GM23338 (cell line): ENCODE measurements around the gene CORO2A.

Source experiments
- CREB1 ChIP-seq: fragments of 250-450 bp; sonication (Bioruptor Pico); IDR thresholded peaks from 2 replicates; pipeline ENCODE4 v1.5.0; 2020; ENCODE audit warnings: low read depth, mild to moderate bottlenecking, moderate library complexity
- EZH2 ChIP-seq: fragments of 200-600 bp; sonication (generic); IDR thresholded peaks from one replicate; pipeline ENCODE4 v1.8.0; 2017; ENCODE audit warnings: antibody characterized with exemption, mild to moderate bottlenecking, low read depth; ENCODE audit not compliant: unreplicated experiment
- EZH2phosphoT487 ChIP-seq: fragments of 200-600 bp; sonication (generic); IDR thresholded peaks from one replicate; pipeline ENCODE4 v1.8.1; 2018; ENCODE audit warnings: antibody characterized with exemption; ENCODE audit not compliant: unreplicated experiment
- JUNB ChIP-seq: IDR thresholded peaks from one replicate; pipeline ENCODE4 v1.6.1; 2016; ENCODE audit warnings: antibody characterized with exemption; ENCODE audit not compliant: unreplicated experiment
- NANOG ChIP-seq: IDR thresholded peaks from 2 replicates; pipeline ENCODE4 v1.6.1; 2016; ENCODE audit warnings: antibody characterized with exemption, borderline replicate concordance
- POLR2AphosphoS5 ChIP-seq: IDR thresholded peaks from 2 replicates; pipeline ENCODE4 v1.6.1; 2016; ENCODE audit warnings: antibody characterized with exemption, low read depth
- STAT1 ChIP-seq: IDR thresholded peaks from one replicate; pipeline ENCODE4 v1.6.1; 2016; ENCODE audit warnings: antibody characterized with exemption; ENCODE audit not compliant: unreplicated experiment
- ZNF114 ChIP-seq: fragments of 250-450 bp; sonication (Bioruptor Pico); IDR thresholded peaks from 2 replicates; pipeline ENCODE4 v1.5.0; 2020; ENCODE audit warnings: mild to moderate bottlenecking, moderate library complexity
- ZNF331 ChIP-seq: fragments of 250-450 bp; sonication (Bioruptor Pico); IDR thresholded peaks from 2 replicates; pipeline ENCODE4 v1.5.0; 2020; ENCODE audit warnings: low read depth, mild to moderate bottlenecking, moderate library complexity
- TF ChIP-seq, protein P1 (sequence below), 2 experiments: fragments of 200-600 bp in 1 of 2; sonication (generic) in 1 of 2; conservative IDR thresholded peaks; 2 replicates each; pipeline versions ENCODE4 v1.5.1 to v1.6.1; 2016 to 2017; ENCODE audit warnings: antibody characterized with exemption in 2 of 2, low read depth in 2 of 2, mild to moderate bottlenecking in 2 of 2, moderate library complexity in 1 of 2
- TF ChIP-seq, protein P2 (sequence below): IDR thresholded peaks from one replicate; pipeline ENCODE4 v1.6.1; 2018; ENCODE audit warnings: antibody characterized with exemption; ENCODE audit not compliant: unreplicated experiment
- TF ChIP-seq, protein P3 (sequence below): IDR thresholded peaks from 2 replicates; pipeline ENCODE4 v1.6.1; 2016; ENCODE audit warnings: antibody characterized with exemption
- TF ChIP-seq, protein P4 (sequence below): fragments of 250-450 bp; sonication (Bioruptor Pico); IDR thresholded peaks from 2 replicates; pipeline ENCODE4 v1.5.0; 2020; ENCODE audit warnings: mild to moderate bottlenecking, moderate library complexity

DNA sequence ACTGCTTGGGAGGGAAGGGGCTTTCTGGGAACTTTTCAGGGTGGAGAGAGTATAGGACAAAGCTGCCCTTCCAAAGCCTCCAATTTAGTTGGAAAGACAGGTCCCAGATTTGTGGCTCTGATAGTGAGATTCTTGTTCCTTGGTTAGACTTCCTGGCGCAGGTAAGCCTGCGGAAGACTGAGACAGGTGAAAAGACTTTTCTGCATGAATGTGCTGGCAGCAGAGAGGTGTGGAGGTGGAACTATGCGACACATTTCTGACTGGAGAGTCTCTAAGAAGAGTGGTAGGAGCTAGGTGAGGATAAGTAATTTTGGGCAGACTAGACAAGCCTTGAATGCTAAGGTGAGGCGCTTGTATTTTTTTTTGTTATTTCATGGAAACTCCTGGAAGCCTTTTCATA is 106.0 kb downstream of the CORO2A start:
- TF ChIP-seq, protein P1, sequence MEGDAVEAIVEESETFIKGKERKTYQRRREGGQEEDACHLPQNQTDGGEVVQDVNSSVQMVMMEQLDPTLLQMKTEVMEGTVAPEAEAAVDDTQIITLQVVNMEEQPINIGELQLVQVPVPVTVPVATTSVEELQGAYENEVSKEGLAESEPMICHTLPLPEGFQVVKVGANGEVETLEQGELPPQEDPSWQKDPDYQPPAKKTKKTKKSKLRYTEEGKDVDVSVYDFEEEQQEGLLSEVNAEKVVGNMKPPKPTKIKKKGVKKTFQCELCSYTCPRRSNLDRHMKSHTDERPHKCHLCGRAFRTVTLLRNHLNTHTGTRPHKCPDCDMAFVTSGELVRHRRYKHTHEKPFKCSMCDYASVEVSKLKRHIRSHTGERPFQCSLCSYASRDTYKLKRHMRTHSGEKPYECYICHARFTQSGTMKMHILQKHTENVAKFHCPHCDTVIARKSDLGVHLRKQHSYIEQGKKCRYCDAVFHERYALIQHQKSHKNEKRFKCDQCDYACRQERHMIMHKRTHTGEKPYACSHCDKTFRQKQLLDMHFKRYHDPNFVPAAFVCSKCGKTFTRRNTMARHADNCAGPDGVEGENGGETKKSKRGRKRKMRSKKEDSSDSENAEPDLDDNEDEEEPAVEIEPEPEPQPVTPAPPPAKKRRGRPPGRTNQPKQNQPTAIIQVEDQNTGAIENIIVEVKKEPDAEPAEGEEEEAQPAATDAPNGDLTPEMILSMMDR (conservative IDR thresholded peaks at IDR 0.05; ENCODE audit: low read depth in 2 of 2) = no peak
- TF ChIP-seq, protein P2, sequence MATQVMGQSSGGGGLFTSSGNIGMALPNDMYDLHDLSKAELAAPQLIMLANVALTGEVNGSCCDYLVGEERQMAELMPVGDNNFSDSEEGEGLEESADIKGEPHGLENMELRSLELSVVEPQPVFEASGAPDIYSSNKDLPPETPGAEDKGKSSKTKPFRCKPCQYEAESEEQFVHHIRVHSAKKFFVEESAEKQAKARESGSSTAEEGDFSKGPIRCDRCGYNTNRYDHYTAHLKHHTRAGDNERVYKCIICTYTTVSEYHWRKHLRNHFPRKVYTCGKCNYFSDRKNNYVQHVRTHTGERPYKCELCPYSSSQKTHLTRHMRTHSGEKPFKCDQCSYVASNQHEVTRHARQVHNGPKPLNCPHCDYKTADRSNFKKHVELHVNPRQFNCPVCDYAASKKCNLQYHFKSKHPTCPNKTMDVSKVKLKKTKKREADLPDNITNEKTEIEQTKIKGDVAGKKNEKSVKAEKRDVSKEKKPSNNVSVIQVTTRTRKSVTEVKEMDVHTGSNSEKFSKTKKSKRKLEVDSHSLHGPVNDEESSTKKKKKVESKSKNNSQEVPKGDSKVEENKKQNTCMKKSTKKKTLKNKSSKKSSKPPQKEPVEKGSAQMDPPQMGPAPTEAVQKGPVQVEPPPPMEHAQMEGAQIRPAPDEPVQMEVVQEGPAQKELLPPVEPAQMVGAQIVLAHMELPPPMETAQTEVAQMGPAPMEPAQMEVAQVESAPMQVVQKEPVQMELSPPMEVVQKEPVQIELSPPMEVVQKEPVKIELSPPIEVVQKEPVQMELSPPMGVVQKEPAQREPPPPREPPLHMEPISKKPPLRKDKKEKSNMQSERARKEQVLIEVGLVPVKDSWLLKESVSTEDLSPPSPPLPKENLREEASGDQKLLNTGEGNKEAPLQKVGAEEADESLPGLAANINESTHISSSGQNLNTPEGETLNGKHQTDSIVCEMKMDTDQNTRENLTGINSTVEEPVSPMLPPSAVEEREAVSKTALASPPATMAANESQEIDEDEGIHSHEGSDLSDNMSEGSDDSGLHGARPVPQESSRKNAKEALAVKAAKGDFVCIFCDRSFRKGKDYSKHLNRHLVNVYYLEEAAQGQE = no peak
- TF ChIP-seq EZH2 (no peak), POLR2AphosphoS5 (no peak), NANOG (no peak), JUNB (no peak), EZH2phosphoT487 (no peak), CREB1 (CRISPR knock-in tag) (no peak), ZNF114 (CRISPR knock-in tag) (no peak), STAT1 (no peak), ZNF331 (CRISPR knock-in tag) (no peak)
- TF ChIP-seq, protein P3, sequence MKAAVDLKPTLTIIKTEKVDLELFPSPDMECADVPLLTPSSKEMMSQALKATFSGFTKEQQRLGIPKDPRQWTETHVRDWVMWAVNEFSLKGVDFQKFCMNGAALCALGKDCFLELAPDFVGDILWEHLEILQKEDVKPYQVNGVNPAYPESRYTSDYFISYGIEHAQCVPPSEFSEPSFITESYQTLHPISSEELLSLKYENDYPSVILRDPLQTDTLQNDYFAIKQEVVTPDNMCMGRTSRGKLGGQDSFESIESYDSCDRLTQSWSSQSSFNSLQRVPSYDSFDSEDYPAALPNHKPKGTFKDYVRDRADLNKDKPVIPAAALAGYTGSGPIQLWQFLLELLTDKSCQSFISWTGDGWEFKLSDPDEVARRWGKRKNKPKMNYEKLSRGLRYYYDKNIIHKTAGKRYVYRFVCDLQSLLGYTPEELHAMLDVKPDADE = no peak
- TF ChIP-seq, protein P4, sequence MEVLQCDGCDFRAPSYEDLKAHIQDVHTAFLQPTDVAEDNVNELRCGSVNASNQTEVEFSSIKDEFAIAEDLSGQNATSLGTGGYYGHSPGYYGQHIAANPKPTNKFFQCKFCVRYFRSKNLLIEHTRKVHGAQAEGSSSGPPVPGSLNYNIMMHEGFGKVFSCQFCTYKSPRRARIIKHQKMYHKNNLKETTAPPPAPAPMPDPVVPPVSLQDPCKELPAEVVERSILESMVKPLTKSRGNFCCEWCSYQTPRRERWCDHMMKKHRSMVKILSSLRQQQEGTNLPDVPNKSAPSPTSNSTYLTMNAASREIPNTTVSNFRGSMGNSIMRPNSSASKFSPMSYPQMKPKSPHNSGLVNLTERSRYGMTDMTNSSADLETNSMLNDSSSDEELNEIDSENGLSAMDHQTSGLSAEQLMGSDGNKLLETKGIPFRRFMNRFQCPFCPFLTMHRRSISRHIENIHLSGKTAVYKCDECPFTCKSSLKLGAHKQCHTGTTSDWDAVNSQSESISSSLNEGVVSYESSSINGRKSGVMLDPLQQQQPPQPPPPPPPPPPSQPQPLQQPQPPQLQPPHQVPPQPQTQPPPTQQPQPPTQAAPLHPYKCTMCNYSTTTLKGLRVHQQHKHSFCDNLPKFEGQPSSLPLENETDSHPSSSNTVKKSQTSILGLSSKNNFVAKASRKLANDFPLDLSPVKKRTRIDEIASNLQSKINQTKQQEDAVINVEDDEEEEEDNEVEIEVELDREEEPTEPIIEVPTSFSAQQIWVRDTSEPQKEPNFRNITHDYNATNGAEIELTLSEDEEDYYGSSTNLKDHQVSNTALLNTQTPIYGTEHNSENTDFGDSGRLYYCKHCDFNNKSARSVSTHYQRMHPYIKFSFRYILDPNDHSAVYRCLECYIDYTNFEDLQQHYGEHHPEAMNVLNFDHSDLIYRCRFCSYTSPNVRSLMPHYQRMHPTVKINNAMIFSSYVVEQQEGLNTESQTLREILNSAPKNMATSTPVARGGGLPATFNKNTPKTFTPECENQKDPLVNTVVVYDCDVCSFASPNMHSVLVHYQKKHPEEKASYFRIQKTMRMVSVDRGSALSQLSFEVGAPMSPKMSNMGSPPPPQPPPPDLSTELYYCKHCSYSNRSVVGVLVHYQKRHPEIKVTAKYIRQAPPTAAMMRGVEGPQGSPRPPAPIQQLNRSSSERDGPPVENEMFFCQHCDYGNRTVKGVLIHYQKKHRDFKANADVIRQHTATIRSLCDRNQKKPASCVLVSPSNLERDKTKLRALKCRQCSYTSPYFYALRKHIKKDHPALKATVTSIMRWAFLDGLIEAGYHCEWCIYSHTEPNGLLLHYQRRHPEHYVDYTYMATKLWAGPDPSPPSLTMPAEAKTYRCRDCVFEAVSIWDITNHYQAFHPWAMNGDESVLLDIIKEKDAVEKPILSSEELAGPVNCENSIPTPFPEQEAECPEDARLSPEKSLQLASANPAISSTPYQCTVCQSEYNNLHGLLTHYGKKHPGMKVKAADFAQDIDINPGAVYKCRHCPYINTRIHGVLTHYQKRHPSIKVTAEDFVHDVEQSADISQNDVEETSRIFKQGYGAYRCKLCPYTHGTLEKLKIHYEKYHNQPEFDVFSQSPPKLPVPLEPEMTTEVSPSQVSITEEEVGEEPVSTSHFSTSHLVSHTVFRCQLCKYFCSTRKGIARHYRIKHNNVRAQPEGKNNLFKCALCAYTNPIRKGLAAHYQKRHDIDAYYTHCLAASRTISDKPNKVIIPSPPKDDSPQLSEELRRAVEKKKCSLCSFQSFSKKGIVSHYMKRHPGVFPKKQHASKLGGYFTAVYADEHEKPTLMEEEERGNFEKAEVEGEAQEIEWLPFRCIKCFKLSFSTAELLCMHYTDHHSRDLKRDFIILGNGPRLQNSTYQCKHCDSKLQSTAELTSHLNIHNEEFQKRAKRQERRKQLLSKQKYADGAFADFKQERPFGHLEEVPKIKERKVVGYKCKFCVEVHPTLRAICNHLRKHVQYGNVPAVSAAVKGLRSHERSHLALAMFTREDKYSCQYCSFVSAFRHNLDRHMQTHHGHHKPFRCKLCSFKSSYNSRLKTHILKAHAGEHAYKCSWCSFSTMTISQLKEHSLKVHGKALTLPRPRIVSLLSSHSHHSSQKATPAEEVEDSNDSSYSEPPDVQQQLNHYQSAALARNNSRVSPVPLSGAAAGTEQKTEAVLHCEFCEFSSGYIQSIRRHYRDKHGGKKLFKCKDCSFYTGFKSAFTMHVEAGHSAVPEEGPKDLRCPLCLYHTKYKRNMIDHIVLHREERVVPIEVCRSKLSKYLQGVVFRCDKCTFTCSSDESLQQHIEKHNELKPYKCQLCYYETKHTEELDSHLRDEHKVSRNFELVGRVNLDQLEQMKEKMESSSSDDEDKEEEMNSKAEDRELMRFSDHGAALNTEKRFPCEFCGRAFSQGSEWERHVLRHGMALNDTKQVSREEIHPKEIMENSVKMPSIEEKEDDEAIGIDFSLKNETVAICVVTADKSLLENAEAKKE (CRISPR knock-in tag) = no peak
